GM23248 (cell line): ENCODE results near the gene PTPRO. TPM values are rescaled to one million over a fixed set of nuclear protein-coding genes. Genes with fewer than 3 reads are reported as not detected.

Experiments
- DNase-seq: peaks from one replicate; pipeline ENCODE4 v3.0.0-alpha.2; 2015
- H2AFZ ChIP-seq: fragments of 200-600 bp; sonication (generic); 2 replicates; pipeline ENCODE4 v1.6.1; 2016; ENCODE audit warnings: antibody characterized with exemption
- H3F3A ChIP-seq: fragments of 200-600 bp; sonication (generic); 2 replicates; pipeline ENCODE4 v1.6.1; 2016; ENCODE audit warnings: mild to moderate bottlenecking, antibody characterized with exemption, mixed run types; ENCODE audit not compliant: insufficient read depth
- H3K27ac ChIP-seq: fragments of 200-600 bp; sonication (generic); 2 replicates; pipeline ENCODE4 v1.5.1; 2016; ENCODE audit warnings: mild to moderate bottlenecking
- H3K27me3 ChIP-seq: fragments of 200-600 bp; sonication (generic); replicated peaks from 2 replicates; pipeline ENCODE4 v1.6.1; 2016; ENCODE audit warnings: mild to moderate bottlenecking; ENCODE audit not compliant: insufficient read depth
- H3K36me3 ChIP-seq: fragments of 200-600 bp; sonication (generic); 2 replicates; pipeline ENCODE4 v1.6.1; 2016; ENCODE audit warnings: low read depth, mild to moderate bottlenecking
- H3K4me1 ChIP-seq: fragments of 200-600 bp; sonication (generic); 2 replicates; pipeline ENCODE4 v1.6.1; 2016; ENCODE audit warnings: mild to moderate bottlenecking; ENCODE audit not compliant: insufficient read depth
- H3K4me2 ChIP-seq: fragments of 200-600 bp; sonication (generic); one replicate; pipeline ENCODE4 v1.6.1; 2016; ENCODE audit warnings: mild to moderate bottlenecking; ENCODE audit not compliant: unreplicated experiment
- H3K4me3 ChIP-seq: fragments of 200-600 bp; sonication (generic); 2 replicates; pipeline ENCODE4 v1.5.1; 2016; ENCODE audit warnings: mild to moderate bottlenecking
- H3K79me2 ChIP-seq: fragments of 200-600 bp; sonication (generic); 2 replicates; pipeline ENCODE4 v1.6.1; 2016; ENCODE audit warnings: mild to moderate bottlenecking; ENCODE audit not compliant: insufficient read depth
- H3K9ac ChIP-seq: fragments of 200-600 bp; sonication (generic); 2 replicates; pipeline ENCODE4 v1.6.1; 2016; ENCODE audit warnings: mild to moderate bottlenecking
- H3K9me2 ChIP-seq: fragments of 200-600 bp; sonication (generic); 2 replicates; pipeline ENCODE4 v1.6.1; 2016; ENCODE audit warnings: mixed run types, mild to moderate bottlenecking, moderate library complexity; ENCODE audit not compliant: insufficient read depth
- H3K9me3 ChIP-seq: fragments of 200-600 bp; sonication (generic); one replicate; pipeline ENCODE4 v1.6.1; 2017; ENCODE audit warnings: low read depth
- H4K20me1 ChIP-seq: fragments of 200-600 bp; sonication (generic); 2 replicates; pipeline ENCODE4 v1.6.0; 2016; ENCODE audit not compliant: insufficient read depth
- EZH2 ChIP-seq: fragments of 200-600 bp; sonication (generic); IDR thresholded peaks from 2 replicates; pipeline ENCODE4 v1.6.1; 2018; ENCODE audit warnings: antibody characterized with exemption, mild to moderate bottlenecking; ENCODE audit not compliant: insufficient read depth, poor library complexity, severe bottlenecking
- EZH2phosphoT487 ChIP-seq: fragments of 200-600 bp; sonication (generic); IDR thresholded peaks from 2 replicates; pipeline ENCODE4 v1.6.1; 2018; ENCODE audit warnings: antibody characterized with exemption, moderate library complexity, mild to moderate bottlenecking, low read depth; ENCODE audit not compliant: insufficient read depth
- WGBS, 2 experiments: methylation state at CpG; one replicate each; pipeline ENCODE4 v1.1.6; 2015 to 2017; ENCODE audit warnings: low lambda C conversion rate in 2 of 2, low coverage in 1 of 2; ENCODE audit errors: missing lambda C conversion rate in 2 of 2; 5-methylcytosine and 5-hydroxymethylcytosine counted together
- in situ Hi-C: fragments of 300-500 bp; cut with MboI; formaldehyde crosslinking; loops from 2 replicates; pipeline ENCODE4 v1.15.0; 2020
- polyA plus RNA-seq: library from polyadenylated mRNA; unstranded; fragments of >200 nt; fragmentation: Nextera tagmentation; extraction: Ambion mirVana; gene quantifications from 2 replicates; pipeline ENCODE4 v1.2.1, GENCODE V29; 2016
- total RNA-seq: library from RNA; depleted of rRNA; stranded (reverse); fragments of >200 nt; shearing (Covaris generic); gene quantifications from 2 replicates; pipeline ENCODE4 v1.2.3, GENCODE V29; 2014

PTPRO gene
- total and polyA plus RNA-seq, 2 experiments from 2014 or later: 0.22 to 0.24 TPM

DNA sequence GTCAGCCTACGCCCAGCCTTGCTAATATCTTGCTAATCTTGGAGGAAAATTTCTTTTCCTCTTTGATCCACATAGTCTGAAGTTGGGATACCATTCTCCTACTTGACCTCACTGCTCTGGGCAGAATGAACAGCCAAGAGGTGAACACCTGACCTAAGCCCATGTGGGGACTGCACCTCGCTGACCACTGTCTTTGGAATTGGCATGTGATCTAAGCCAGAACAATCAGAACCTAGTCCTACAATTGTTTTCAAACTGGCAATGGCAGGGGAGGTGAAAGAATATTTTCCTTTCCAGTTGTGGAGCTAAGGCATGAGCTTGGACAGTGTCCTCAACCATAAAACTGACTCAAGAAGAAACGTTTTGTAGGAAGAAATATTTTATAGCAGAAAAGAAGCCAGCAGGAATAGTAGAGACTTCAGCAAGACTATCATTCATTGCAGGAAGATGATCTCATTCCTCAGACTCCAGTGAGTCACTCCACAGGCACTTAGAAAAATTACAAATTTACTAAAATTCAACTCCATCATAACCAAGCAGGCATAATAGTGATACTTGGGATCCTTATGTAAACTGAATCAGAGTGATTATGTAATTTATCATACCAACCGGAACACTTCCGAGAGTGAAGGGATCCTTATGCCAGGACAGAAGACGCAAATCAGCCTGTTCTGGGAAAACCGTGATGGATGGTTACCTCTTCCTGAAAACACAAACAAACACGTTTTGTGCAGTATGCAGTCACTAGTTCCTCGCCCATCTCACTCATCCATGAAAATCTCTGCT is 14.7 kb downstream of the PTPRO start:
- no peaks in the 10 kb centered on the region for H3K9me3 ChIP-seq
- in situ Hi-C loops: no loop called here
- H2AFZ ChIP-seq: peak overlapping the region; percentile 50
- H3K9ac ChIP-seq: no peak overlapping the region
- no peak for TF ChIP-seq EZH2
- TF ChIP-seq EZH2phosphoT487: no peak
- no peaks in the 10 kb centered on the region for H3K79me2 ChIP-seq
- peaks cover 26% of the 10 kb centered on the region for H3F3A ChIP-seq
- no peaks in the 10 kb centered on the region for H3K27me3 ChIP-seq
- peak overlapping the region; percentile 77 for H3K4me2 ChIP-seq
- peaks cover 15% of the 10 kb centered on the region for H3K4me1 ChIP-seq
- DNase-seq: peak; percentile 74
- no peaks in the 10 kb centered on the region for H3K9me2 ChIP-seq
- H3K27ac ChIP-seq: peak overlapping the region; percentile 43
- 18 to 19% methylated on average over 9 of the region's 9 CpGs for WGBS, 2 experiments
- no peaks in the 10 kb centered on the region for H3K36me3 ChIP-seq
- H4K20me1 ChIP-seq: no peaks in the 10 kb centered on the region
- peak overlapping the region; percentile 55 for H3K4me3 ChIP-seq

DNA sequence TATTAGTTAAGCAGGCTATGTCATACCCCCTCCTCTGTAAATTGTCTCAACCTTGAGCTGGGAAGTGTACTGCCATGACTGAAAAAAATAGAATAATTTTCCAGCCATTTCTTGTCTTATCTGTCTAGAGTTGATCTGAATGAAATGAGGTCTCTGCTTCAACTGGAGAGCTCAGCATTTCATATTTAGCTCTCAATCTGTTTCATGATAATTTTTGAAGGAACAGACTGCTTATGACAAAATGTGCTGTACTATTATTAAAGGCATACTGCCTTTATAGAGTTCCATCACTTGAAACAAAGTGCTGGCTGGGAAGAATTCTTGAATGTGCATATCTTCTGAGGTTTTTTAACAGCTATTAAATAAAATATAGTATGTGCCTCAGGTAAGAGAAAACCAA is 19.1 kb downstream of the PTPRO start:
- DNase-seq: no peak
- Histone ChIP-seq H3K27me3 (0 out of 2 replicates have a peak, but pooled peaks cover 4% of the 10 kb centered on the region), H3K4me3 (no peak overlapping the region), H3K4me2 (no peak overlapping the region), H3K36me3 (no peaks in the 10 kb centered on the region), H3K27ac (no peak overlapping the region), H3K4me1 (peaks cover 14% of the 10 kb centered on the region), H2AFZ (no peak overlapping the region), H3K9ac (no peak overlapping the region), H4K20me1 (no peaks in the 10 kb centered on the region), H3F3A (peaks cover 16% of the 10 kb centered on the region), H3K79me2 (no peaks in the 10 kb centered on the region), H3K9me2 (no peaks in the 10 kb centered on the region), H3K9me3 (no peaks in the 10 kb centered on the region)
- in situ Hi-C loops: no loop called here
- no peak for TF ChIP-seq EZH2phosphoT487
- no peak for TF ChIP-seq EZH2

DNA sequence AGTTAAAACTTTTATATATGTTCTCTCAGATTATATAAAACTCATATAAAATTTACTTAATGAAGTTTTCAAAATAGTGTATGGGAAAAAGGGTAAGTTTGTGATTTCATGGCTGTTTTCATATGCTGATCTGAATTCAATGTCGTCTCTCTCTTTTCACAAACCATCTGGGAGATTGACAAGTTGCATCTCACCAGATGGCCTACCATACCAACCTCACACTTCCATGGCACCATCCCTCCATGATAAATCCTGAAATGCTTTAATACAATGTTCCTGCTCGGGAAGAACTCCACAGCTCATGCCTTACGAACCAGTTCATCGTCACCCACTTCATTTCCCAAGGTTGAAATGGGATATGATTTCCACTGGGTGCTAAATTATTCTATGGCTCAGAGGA is 22.3 kb downstream of the PTPRO start:
- H3K79me2 ChIP-seq: no peaks in the 10 kb centered on the region
- H3K4me2 ChIP-seq: no peak overlapping the region
- 77 to 78% methylated on average over 4 of the region's 4 CpGs for WGBS, 2 experiments
- H3K27ac ChIP-seq: no peak overlapping the region
- in situ Hi-C loops: no loop called here
- no peaks in the 10 kb centered on the region for H3K9me3 ChIP-seq
- H3F3A ChIP-seq: no peaks in the 10 kb centered on the region
- H3K4me1 ChIP-seq: no peaks in the 10 kb centered on the region
- no peak for DNase-seq
- H4K20me1 ChIP-seq: no peaks in the 10 kb centered on the region
- no peak overlapping the region for H3K9ac ChIP-seq
- H3K9me2 ChIP-seq: no peaks in the 10 kb centered on the region
- no peaks in the 10 kb centered on the region for H3K36me3 ChIP-seq
- no peak overlapping the region for H3K4me3 ChIP-seq
- peaks cover 4% of the 10 kb centered on the region; the same call in 1 of the 2 replicates for H3K27me3 ChIP-seq
- H2AFZ ChIP-seq: no peak overlapping the region
- TF ChIP-seq EZH2phosphoT487 (no peak), EZH2 (no peak)

DNA sequence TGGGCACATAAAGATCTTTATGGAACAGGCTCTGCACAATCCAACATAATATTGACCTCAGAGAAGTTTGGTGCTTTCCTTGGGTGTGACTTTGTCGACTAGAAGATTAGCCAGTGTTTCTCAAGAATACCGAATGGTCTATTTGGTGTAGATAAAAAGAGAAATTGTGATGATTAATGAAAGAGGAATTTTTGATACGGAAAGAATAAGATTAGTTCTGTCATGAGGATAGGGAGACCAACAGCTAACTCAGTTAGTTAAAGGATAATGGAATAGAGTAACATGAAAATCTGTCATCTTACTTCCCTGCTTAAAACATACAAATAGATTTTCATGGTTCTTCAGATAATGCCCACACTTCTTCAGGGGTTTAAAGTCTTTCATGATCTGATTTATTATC is 24.2 kb downstream of the PTPRO start:
- no peak for DNase-seq
- H2AFZ ChIP-seq: no peak overlapping the region
- H3K79me2 ChIP-seq: no peaks in the 10 kb centered on the region
- H3K9me3 ChIP-seq: no peaks in the 10 kb centered on the region
- H3K4me3 ChIP-seq: no peak overlapping the region
- no peaks in the 10 kb centered on the region for H3K4me1 ChIP-seq
- no peak for TF ChIP-seq EZH2phosphoT487
- TF ChIP-seq EZH2: no peak
- in situ Hi-C loops: no loop called here
- no peak overlapping the region for H3K9ac ChIP-seq
- H3K36me3 ChIP-seq: no peaks in the 10 kb centered on the region
- no peaks in the 10 kb centered on the region for H3K9me2 ChIP-seq
- peaks cover 4% of the 10 kb centered on the region for H3K27me3 ChIP-seq
- 61 to 66% methylated on average over 3 of the region's 3 CpGs for WGBS, 2 experiments
- no peaks in the 10 kb centered on the region for H4K20me1 ChIP-seq
- H3K4me2 ChIP-seq: no peak overlapping the region
- no peaks in the 10 kb centered on the region for H3F3A ChIP-seq
- no peak overlapping the region for H3K27ac ChIP-seq

DNA sequence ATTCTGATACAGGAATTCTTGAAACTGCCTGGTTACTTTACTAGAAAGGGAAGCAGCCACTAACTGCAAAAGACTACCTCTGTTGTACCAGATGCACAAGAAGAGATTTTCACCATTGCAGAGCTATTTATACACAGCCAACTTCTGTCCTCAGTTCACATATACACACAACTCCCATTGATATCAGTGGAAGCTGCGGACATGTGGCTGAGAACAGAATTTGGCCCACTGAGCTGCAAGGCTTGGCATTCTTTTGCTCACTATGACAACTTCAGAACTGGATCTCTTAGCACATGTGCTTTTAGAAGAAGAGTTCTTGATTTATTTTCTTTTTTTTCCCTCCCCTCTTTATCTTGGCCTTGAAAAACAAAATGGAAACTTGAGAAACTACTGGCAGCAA is 28.3 kb downstream of the PTPRO start:
- no peak overlapping the region for H3K9ac ChIP-seq
- in situ Hi-C loops: no loop called here
- 7 to 11% methylated on average over 1 of the region's 1 CpG for WGBS, 2 experiments
- H3K9me2 ChIP-seq: no peaks in the 10 kb centered on the region
- no peaks in the 10 kb centered on the region for H3K79me2 ChIP-seq
- H3K9me3 ChIP-seq: no peaks in the 10 kb centered on the region
- no peaks in the 10 kb centered on the region for H3K36me3 ChIP-seq
- H3K4me1 ChIP-seq: no peaks in the 10 kb centered on the region
- no peaks in the 10 kb centered on the region for H4K20me1 ChIP-seq
- no peaks in the 10 kb centered on the region; the same call in none of the 2 replicates for H3K27me3 ChIP-seq
- TF ChIP-seq EZH2phosphoT487 (no peak), EZH2 (no peak)
- H3K4me2 ChIP-seq: no peak overlapping the region
- H3F3A ChIP-seq: no peaks in the 10 kb centered on the region
- no peak overlapping the region for H3K27ac ChIP-seq
- H2AFZ ChIP-seq: no peak overlapping the region
- no peak overlapping the region for H3K4me3 ChIP-seq
- no peak for DNase-seq
